Hindlimb muscle (tissue), 1 donor: ENCODE results near the gene CNN3. TPM values are rescaled to one million over a fixed set of nuclear protein-coding genes. Genes with fewer than 3 reads are reported as not detected.
"Not testable (repeated sequence)": the region's sequence is repeated elsewhere in the genome, so short reads cannot be mapped to it uniquely, and the experiment has no call there.

Experiments
- DNase-seq: peaks from one replicate; pipeline ENCODE4 v3.0.0-alpha.2; 2013
- polyA plus RNA-seq: library from polyadenylated mRNA; unstranded; fragments of 120-200 nt; gene quantifications from one replicate; pipeline ENCODE4 v1.2.1, GENCODE V29; 2013; ENCODE audit not compliant: insufficient read length

CNN3 gene
- polyA plus RNA-seq, 1 donor: 353 TPM

GRCh38 chr1:94949681-94950661, 23.1 kb upstream of the CNN3 start:
- no peak for DNase-seq

DNA sequence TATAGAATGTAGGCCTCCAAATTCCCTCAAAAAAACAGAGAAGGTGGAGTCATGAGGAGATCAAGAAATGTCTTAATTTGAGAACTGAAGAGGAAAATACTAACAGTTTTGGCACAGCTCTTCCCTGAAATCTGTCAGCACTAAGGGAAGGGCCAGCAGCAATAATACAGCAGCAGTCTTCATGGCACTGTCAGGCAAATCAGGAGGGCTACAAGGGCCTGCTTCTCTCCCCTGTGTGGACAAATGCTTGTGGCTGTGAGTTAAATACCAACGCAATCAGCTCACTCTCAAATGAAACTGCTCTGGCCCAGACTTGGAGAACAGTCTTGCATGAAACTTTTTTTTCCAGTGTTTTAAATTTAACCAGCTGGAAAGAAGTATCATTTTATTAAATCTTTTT, 20.5 kb upstream of the CNN3 start:
- DNase-seq: no peak

GRCh38 chr1:94946886-94947285, 20.0 kb upstream of the CNN3 start:
- no peak for DNase-seq

GRCh38 chr1:94942171-94943128, 15.5 kb upstream of the CNN3 start:
- no peak for DNase-seq

- DNase-seq: not testable (repeated sequence)
These were observed 14.6 kb upstream of the CNN3 start for GRCh38 chr1:94941480-94941879.

- no peak for DNase-seq
These were observed 13.8 kb upstream of the CNN3 start for GRCh38 chr1:94940738-94941137.

DNA sequence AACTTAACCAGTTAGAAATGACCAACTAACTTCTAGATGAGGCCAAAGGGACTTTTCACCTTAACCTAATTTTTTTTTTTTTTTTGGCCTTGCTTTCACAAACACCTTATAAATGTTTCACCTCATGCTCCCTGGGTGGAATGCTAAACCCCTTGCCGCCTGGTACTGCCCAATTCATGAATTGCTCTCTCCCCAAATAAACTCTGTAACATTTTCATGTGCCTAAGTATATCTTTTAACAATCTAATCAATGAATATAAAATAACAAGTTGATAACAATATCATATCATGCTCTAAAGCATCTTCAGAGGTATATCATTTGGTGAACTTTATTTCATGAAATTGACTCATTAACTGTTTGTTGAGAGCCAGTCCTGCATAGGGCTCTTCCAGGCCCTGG, 10.9 kb upstream of the CNN3 start:
- no peak for DNase-seq

DNA sequence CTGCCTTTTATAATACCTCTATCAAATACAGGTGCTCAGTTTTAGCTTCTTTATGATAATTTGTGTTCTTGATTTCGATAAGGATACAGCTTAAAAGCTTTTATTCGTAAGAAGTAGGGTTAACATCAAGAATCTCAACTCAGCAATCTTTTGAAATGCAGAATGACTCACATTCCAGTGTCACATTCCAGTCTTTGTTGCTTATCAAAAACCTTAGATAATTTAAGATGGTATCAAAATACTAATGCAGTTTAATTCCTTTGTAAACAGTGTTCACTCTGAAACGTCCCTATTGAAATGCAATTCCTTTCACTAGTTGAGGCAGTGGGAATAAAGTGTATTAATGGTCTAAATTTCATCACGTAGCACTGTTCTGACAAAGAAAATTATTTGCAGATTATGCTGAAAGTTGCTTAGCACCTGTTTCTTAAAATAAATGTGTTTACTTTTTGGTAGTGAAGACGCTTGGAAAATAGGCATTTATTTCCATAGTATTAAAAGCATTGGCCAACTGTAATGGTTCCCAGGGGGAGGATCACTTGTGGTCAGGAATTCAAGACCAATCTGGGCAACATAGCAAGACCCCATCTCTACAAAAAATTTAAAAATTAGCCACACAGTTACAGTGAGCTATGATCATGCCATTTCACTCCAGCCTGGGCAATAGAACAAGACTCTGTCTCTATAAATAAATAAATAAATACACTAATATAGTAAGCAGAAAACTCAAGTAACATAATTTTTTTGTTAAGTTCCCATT, 10.1 kb upstream of the CNN3 start:
- DNase-seq: no peak

DNA sequence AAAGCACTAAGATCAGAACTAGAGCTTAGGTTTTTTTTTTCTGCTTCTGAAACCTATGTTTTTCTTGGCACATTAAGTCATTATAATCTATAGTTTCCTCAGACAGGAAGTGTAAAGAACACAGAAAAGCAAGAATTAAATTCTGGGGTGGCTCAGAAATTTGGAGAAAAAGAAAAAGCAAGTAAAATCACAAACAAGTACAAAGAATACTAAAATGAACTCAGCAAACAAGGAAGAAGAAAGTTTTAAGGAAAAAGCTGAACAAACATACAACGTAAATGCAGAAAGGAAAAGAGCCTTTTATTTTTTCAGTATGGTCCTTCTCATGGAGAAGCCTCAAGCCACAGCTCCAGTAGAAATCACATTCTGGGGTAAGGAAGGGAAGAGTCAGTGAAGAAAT, 8.6 kb upstream of the CNN3 start:
- DNase-seq: no peak

- DNase-seq: no peak
These were observed 8.1 kb upstream of the CNN3 start for GRCh38 chr1:94935034-94935433.

- DNase-seq: no peak
These were observed 7.6 kb upstream of the CNN3 start for GRCh38 chr1:94934551-94934950.

- no peak for DNase-seq
These were observed 4.4 kb upstream of the CNN3 start for GRCh38 chr1:94931254-94931841.

DNA sequence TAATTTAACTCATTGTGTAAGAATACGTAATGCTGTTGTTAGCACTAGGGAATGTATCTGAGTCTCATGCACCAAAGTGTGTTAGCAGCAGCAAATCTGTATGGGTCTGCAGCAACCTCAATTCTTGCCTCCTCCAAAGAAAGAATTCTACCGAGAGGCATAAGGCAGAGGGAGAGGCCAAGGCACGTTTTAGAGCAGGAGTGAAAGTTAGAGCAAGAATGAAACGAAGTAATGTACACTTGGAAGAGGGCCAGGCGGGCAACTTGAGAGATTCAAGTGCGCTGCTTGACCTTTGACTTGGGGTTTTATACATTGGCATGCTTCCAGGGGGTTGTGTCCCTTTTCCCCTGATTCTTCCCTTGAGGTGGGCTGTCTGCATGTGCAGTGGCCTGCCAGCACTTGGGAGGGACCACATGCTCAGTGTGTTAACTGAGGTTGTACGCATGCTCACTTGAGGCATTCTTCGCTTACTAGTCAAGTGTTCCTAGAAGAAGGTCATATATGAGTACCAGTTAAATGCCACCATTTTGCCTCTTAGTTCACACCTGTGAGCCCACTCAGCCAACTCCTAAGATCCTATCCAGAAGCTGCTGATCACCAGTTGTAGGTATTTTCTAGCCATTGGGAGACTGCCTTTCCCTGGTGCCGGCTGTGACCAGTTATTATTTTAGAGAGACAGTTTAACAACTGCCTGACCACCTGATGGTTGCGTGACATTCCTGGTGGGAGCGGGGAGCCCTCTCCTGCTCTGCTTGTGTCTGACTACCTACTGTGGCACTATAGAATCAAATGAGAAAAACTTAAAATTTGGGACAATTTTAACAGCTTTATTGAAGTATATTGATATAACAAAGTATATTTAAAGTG, 2.7 kb upstream of the CNN3 start:
- DNase-seq: no peak

- no peak for DNase-seq
These were observed 1.5 kb upstream of the CNN3 start for GRCh38 chr1:94928293-94928939.

DNA sequence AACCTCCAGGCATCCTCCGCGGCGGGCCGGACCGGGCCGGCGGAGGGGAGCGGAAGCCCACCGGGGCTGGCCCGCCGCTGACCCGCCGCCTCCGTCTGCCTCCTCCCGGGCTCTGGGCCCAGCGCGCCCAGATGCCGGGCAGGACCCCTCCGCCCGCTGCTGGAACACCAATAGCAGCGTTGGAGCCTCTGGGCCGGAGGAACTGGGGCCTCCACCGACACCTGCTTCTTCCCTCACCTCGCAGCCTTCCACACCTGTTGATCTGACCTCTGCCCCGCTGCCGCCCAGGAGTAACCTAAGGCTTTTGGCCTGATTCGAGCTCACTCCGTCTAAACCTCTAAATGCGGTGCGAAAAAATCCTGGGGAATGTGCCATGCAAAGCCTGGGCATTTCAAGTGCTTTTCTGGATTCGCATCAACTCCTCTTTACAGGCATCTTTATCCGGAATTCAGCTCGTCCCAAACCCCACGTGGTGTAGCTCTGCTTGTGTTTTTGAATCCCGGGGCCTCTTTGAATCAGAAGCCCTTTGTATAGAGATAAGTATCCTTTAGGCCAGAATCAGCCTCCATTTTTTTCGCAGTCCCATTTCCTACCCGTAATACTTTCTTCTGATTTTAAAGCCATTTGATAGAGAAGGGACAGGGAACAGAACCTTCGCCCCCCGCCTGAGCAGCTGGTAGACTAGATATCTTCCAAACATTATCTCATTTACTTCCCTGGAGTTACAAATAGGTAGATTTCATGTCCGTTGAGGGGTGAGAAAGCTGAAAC, 680 bp upstream of the CNN3 start:
- DNase-seq: peak; percentile 65

DNA sequence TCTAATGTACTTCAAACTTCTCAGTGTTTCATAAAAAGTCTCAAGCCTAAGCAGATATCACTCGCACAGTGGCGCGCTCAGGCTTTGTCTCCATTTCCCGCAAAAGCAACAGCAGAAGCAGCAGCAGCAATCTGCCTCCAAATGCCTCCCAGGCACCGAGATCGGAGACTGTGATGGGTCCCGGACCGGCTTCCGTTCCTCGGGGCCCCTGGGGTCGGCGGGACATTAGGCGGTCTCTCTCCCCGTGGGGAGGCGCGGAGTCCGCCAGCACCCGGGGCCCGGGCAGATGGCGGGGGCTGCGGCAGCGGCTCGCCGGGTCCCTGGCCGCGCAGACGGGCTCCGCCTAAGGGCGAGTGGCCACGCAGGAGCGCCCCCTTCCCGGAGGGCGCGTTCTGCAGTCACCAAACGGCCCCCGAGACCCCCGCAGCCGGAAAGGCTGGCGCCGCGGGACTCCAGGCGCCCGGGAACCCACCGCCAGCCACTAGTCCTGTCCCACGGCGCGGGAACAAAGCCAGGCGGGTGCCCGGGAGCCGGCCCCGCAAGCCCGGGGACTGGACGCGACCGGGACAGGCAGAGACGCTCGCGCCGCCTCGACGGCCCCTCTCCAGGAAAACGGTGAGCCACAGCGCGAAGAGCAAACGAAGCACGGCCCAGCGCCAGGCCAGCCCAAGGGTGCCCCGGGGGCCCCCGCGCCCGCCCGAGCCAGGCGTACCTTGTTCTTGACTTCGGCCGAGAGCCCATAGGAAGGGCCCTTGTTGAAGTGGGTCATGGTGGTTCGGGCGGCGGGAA, 590 bp downstream of the CNN3 start:
- DNase-seq: peak; percentile 81

- DNase-seq: peak; percentile 91
These were observed 1.3 kb downstream of the CNN3 start for GRCh38 chr1:94925561-94926125.

GRCh38 chr1:94925004-94925403, 1.9 kb downstream of the CNN3 start:
- DNase-seq: no peak
